Putamen (tissue), 1 donor: ENCODE results near the gene WDR38.
"Not testable (repeated sequence)": the region's sequence is repeated elsewhere in the genome, so short reads cannot be mapped to it uniquely, and the experiment has no call there.

ENCODE experiments used
- DNase-seq: peaks from one replicate; pipeline ENCODE4 v3.0.0-alpha.2; 2016; ENCODE audit warnings: low spot score

Gene WDR38

DNA sequence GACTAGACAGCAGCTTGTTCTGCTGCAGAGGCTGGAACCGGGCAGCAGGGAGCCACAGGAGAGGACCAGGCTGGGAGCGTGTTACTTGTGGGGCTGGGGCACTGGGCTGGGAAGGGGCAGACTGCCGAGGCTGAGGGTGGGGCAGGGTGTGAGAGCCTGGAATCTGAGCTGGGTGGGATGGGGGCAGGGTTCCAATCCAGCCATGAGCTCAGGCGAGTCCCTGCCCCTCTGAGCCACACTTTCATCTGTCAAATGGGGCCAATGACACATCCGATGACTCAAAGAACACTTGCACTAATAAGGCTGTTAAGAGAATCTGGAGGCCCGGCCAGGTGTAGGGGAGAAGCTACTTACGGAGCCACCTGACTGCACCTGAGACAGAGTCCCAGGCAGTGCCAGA is 18.7 kb upstream of the WDR38 start:
- DNase-seq, result no peak

DNA sequence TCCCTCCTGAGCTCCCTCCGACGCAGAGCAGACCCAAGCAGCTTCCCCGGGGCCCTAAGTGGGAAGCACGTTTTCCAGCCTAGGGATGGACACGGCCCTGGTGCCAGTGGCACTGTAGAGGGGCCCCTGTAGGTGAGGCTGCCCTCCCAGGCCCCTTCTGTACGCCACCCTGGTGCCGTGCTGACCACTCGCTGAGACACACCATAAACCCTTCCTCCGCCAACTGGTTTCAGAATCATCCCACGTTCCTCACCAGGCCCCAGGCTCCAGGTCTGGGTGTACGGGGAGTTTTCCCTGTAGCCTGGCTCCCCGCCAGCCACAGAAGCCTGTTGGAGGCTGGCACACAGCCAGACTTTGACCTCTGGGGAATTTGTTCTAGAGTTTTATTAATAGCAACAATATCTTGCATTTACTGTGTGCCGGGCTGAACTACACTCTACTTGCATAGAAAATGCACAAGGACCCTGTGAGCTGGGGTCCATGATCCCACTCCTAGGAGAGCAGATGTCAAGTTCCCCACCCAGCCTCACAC is 18.2 kb upstream of the WDR38 start:
- DNase-seq, result no peak

DNA sequence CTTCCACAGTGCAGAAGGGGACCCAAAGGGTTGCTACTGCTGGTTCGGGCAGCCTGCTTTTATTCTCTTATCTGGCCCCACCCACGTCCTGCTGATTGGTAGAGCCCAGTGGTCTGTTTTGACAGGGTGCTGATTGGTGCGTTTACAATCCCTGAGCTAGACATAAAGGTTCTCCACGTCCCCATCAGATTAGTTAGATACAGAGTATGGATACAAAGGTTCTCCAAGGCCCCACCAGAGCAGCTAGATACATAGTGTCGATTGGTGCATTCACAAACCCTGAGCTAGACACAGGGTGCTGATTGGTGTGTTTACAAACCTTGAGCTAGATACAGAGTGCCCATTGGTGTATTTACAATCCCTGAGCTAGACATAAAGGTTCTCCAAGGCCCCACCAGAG is 15.1 kb upstream of the WDR38 start:
- DNase-seq, result not testable (repeated sequence)

DNA sequence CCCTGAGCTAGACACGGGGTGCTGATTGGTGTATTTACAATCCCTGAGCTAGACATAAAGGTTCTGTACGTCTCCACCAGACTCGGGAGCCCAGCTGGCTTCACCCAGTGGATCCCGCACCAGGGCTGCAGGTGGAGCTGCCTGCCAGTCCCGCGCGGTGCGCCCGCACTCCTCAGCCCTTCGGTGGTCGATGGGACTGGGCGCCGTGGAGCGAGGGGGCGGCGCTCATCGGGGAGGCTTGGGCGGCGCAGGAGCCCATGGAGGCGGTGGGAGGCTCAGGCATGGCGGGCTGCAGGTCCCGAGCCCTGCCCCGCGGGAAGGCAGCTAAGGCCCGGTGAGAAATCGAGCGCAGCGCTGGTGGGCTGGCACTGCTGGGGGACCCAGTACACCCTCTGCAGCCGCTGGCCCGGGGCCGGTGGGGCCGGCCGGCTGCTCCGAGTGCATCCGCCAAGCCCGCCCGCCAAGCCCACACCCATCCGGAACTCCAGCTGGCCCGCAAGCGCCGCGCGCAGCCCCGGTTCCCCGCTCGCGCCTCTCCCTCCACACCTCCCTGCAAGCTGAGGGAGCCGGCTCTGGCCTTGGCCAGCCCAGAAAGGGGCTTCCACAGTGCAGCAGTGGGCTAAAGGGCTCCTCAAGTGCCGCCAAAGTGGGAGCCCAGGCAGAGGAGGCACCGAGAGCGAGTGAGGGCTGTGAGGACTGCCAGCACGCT is 14.5 kb upstream of the WDR38 start:
- DNase-seq, result not testable (repeated sequence)

DNA sequence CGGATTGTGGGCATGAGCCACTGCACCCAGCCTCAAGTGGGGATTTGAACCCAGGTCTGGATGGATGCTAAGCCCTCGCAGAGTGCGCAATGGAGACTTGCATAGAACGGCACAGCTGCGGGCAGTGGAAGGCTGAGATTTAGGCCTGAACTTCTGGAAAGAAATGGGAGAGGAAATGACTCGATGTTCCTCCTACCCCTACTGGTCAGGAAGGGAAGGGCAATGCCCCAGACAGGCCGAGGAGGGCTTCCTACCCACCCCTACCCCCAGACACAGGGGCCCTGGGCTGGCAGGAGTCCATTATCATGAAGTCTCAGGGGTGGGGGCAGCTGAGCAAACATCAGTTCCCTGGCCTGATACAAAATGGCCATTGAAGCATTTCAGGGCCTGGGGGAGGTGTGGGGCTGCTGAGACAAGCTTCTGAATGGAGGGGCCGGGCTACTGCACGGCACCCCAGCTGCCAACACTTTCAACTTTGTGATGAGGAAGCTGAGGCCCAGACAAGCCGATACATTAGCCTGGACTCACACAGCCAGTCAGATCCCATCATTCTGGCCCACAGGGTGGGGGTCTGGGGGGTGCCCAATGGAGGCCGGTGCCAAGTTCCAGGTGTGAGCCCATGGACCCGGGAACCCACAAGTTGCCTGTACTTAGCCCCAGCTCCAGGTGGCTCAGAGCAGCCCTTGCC is 13.5 kb upstream of the WDR38 start:
- DNase-seq, result no peak

DNA sequence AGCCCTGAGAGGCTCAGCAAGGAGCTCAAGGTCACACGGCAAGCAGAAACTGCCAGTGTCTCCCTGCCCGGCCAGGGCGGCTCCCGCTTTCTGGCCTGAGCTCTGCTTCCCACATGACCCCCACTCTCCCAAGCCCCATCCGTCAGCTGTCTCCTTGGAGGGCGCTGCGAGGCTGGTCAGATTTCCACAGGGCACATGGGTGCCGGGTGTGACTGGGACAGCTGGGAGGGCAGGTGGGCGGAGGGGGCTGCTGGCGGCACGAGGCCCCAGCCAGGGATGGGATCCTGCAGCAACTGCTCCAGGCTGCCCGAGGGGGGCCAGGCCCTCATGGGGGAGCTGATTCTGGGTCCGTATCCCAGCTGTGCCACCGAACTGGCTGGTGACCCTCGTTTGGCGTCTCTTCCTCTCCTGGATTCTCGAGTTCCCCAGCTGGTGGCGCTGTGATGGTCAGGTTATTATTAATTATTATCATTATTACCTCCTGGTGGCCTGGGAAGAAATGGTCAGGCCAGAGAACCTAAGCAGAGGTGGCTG is 12.9 kb upstream of the WDR38 start:
- no peak for DNase-seq

DNA sequence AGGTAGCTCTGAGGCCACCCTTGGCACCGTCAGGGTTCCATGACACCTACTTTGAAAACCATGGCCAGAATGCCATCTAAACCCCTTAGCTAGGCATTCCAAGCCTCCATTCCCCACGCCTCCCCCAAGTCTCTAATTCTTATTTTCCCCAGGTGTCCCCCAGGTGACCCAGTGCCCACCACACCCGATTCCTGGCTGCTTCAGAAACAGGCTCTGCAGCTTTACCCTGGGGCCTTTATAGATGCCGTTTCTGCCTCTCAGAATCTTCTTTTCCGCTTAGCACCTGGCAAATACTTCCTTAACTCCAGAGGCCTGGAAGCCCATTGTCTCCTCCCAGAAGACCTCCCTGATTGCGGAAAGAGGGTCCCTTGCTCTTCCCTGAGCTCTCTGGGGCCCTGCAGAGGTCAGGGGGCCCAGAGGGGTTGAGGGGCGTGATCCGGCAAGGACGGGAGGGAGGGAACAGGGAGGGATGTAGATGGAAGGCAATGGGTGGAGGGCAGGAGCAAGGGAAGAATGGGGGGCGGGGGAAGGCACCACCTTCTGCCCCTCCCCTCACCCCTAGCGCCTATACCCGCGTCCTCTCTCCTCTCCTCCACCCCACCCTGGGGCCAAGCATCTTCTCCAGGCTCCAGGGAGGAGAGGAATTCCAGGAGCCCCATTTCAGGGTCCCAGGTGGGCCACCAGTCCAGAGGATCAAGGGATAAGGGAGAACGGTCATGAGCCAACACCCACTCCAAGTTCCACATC is 12.0 kb upstream of the WDR38 start:
- no peak for DNase-seq

DNA sequence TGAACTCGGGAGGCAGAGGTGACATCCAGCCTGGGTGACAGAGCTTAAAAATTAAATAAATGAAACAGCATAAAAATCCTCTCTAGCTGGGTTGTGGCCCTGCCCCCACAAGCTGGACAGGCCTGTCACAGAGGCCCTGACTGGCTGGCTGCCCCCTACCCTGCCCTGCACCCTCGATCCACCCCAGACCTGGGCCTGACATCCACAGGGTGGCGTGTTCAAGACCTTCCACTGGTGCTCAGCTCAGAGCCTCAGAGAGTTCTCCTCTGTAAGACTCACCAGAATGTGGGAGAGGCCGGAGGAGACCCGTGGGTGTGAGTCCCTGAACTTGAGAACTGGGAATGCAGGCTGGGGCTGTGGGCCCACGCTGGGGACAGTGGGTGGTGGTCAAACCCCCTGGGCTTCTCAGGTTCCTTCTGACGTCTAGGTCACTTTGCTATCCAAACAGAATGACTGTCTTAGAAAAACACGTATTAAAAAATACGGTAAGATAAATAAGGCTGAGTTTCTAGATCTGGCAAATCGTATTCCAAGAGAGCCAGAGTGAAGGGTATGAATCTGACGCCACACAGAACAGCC is 9.7 kb upstream of the WDR38 start:
- no peak for DNase-seq

DNA sequence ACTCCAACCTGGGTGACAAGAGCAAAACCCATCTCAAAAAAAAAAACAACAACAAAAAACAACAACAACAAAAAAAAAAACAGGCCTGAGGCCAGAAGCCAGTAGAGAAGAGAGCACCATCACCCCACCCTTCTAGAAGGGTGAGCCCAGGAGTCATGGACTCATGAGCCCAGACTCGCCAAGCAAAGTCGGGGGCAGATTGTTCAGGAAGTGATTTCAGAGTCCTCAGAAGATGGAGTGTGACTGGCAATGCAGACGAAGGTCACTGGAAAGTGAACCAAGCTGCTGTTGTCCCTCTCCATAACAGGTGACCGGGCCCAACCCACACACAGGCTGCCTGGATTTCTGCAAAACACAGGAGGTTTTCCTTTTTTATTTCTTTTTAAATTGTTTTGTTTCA is 9.0 kb upstream of the WDR38 start:
- no peak for DNase-seq

DNA sequence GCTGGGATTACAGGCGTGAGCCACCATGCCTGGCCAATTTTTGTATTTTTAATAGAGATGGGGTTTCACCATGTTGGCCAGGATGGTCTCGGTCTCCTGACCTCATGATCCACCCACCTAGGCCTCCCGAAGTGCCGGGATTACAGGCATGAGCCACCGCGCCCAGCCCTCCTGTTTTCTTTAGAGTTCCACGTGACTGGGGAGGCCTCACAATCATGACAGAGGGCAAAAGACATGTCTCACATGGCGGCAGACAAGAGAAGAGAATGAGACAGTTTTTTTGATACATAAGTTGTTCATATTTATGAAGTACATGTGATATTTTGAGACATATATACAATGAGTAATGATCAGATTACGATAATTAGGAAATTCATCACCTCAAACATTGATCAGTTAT is 6.8 kb upstream of the WDR38 start:
- not testable (repeated sequence) for DNase-seq

DNA sequence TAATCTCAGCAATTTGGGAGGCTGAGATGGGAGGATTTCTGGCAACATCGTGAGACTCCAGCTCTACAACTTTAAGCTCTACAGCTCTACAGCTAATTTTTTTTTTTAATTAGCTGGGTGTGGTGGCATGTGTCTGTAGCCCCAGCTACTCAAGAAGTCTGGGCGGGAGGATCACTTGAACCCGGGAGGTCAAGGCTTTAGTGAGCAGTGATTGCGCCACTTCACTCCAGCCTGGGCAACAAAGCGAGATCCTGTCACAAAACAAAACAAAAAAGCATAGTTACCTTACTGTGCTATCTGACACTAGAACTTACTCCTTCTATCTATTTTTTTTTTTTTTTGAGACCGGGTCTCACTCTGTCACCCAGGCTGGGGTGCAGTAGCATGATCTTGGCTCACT is 6.3 kb upstream of the WDR38 start:
- DNase-seq, result no peak

DNA sequence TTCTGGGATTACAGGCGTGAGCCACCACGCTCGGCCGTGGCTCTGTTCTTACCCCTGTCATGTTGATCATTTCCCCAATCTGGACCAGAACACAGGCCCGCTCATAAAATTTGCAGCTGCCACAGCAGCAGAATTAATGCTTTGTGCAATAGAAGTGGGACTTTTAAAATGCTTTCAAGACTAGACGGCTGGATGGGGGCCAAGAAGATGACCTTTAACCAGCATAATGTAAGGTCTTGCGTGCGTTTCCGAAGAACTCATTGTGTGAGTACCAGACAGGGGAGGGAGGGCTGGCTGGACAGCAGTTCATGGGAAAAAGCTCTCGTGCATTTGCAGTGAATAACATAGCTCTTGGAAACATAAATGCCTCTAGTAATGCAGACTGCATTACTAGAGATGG is 3.5 kb upstream of the WDR38 start:
- DNase-seq, result no peak

DNA sequence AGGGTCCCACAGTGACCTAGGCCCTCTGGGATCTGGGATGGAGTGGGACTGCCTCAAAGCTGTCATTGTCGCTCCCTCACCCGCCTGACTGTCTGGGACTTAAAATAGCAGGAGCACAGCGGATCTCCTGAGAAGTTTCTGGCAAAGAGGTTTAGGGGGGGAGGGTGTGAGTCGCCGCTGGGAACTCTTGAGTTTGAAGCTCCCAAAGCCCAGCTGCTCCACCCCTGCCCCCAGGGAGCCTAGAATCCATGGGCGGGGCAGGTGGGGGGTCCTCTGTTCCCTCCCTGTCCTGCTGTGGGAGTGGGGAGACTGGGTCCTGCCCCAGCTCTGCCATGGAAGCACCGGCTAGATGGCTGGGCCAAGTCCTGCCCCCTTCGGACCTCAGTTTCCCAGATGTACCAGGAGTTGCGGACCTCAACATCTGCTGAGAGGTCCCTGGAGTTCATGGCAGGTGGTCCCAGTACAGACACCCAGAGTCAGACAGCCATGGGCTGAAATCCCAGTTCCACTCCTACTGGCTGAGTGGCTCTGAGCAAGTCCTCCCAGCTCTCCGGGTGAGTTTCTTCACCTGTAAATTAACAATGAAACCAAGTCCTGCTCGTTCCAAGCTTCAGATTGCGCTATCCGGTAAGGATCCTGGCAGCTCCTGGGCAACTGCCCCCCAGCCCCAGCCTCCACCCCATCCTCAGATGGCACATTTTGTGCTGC is 985 bp upstream of the WDR38 start:
- no peak for DNase-seq

DNA sequence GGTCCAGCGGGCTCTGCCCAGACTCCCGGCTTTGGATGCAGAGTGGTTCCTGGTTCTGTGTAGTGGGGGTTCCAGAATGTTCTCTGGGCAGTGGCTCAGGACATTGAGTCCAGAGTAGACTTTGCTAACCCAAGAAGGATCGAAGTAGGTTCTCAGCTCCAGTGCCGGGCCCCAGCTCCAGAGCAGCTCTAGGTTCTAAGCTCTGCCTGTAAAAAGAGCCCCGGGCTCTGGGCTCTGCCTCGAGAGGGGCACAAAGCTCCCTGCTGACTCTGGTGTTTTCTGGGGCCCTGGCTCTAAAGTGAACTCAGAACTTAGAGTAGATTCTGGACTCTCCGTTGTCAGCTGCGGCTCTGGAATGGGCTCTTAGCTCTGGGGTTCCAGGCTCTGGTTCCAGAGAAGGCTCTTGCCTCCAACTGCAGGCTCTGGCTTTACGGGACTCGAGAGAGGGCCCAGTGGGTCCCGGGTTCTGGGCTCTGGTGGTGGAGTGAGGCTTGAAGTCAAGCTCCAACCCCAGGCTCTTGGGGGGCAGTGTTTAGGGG is 414 bp downstream of the WDR38 start:
- no peak for DNase-seq

DNA sequence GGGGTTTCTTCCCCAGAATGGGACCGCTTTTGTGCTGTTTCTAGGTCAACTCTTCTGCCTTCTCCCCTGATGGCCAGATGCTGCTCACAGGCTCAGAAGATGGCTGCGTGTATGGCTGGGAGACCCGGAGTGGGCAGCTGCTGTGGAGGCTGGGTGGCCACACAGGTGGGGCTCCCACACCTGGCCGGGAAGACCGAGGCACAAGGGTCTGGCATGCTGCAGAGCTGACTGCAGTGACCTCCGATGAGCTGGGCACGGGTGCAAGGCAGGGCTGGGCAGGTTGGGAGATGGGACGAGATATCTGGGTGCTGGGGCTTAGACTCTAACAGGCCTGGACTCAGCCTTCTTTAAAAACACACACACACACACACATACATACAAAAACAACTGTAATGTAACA is 901 bp downstream of the WDR38 start:
- no peak for DNase-seq

DNA sequence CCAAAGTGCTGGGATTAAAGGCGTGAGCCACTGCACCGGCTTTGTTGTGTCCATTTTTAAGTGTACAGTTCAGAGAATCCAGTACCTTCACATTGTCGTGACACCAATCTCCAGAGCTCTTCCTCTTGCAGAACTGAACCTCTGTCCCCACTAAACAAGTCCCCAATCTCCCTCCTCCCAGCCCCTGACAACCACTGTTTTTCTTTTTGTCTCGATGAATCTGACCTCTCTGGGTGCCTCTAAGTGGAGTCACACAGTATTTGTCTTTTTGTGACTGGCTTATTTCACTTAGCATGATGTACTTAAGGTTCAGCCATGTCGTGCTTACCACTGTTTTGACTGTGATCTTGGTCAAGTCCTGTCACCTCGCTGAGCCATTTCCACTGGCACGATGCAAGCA is 1.6 kb downstream of the WDR38 start:
- DNase-seq, result no peak

DNA sequence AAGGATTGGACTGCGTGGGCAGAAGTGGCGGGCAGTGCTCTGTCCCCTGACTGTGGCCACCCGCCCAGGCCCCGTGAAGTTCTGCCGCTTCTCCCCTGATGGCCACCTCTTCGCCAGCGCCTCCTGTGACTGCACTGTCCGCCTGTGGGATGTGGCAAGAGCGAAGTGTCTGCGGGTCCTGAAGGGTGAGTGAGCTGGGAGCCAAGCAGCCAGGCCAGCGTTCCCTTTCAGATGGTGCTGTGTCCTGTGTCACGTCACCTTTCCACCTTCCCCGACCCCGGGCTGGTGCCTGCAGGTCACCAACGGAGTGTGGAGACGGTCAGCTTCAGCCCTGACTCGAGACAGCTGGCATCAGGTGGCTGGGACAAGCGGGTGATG is 2.3 kb downstream of the WDR38 start:
- DNase-seq, result no peak

DNA sequence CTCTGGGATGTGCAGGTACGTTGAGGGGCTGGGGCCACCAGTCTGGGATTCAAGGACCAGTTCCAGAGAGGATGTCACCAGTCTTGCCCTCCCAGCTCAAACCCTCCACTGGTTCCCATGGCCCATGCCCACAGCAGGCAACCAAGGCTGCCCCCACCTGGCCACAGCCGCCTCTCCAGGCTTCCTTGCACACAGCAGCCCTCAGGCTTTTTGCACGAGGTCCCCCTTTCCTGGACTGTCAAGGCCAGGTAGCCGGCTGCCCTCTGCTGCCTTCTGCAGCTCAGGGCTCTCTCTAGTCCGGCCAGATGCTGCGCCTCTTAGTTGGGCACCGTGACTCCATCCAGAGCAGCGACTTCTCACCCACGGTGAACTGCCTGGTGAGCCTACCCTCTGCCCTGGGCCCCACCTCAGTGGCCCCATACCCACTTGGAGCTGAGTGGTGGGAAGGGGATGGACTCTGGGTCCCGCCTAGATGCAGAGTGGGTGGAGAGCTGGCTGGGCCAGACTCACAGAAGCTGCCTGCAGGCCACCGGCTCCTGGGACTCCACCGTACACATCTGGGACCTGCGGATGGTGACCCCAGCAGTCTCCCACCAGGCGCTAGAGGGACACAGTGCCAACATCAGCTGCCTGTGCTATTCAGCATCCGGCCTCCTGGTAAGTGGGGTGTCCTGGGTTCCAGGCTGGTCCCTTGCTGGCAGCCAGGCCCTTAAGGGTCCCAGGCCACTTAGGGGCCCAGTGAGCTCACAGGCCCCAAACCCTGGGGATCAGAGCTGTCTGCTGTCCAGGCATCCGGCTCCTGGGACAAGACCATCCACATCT is 2.9 kb downstream of the WDR38 start:
- DNase-seq, result no peak

DNA sequence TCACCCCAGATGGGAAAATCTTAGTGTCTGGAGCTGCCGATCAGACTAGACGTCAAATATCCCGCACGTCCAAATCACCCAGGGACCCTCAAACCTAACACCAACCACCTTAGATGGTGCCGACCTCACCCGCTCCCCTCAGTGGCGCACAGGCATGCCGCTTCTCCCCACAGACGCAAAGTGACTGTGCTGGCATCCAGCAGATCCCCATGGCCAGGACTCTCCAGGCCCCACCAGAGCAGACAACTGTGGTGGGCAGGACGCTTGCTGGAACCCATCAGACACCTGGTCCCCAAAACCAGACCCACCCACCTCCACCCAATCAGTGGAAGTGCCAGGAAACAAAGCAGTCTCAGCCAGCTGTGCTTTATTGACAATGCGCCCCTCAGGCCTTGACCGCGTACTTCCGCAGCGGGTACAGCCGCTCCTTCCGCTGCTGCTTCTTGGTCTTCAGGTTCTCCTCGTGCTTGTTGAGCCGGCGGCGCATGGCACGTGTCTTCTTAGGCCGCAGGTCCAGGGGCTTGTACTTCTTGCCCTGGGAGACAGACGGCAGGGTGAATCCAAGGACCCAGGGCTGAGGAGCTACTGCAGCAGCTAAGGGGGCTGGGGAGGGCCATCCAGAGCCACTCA is 4.4 kb downstream of the WDR38 start:
- no peak for DNase-seq
